Erythroblast (primary cell): Measurements from ENCODE around the gene C6orf89.
"Not testable (repeated sequence)": the region's sequence is repeated elsewhere in the genome, so short reads cannot be mapped to it uniquely, and the experiment has no call there.

Experiments used
- DNase-seq, 2 experiments: peaks; one replicate each; lab custom pipeline; 2025; lab: John Stamatoyannopoulos, UW
- GATA1 ChIP-seq: IDR thresholded peaks from 2 replicates; pipeline ENCODE4 v1.6.1; 2011; ENCODE audit warnings: low read depth, mild to moderate bottlenecking, control low read depth, low read length, moderate library complexity
- POLR2A ChIP-seq: IDR thresholded peaks from 2 replicates; pipeline ENCODE4 v1.6.1; 2011; ENCODE audit warnings: mild to moderate bottlenecking, low read length

Gene C6orf89

GRCh38 chr6:36946526-36946925 is 60.8 kb downstream of the C6orf89 start:
- DNase-seq: no peak
- no peak for TF ChIP-seq GATA1
- no peak for TF ChIP-seq POLR2A

GRCh38 chr6:36947570-36948351 is 62.0 kb downstream of the C6orf89 start:
- DNase-seq: no peak
- TF ChIP-seq GATA1: no peak
- TF ChIP-seq POLR2A: no peak

GRCh38 chr6:36949076-36949475 is 63.3 kb downstream of the C6orf89 start:
- DNase-seq: not testable (repeated sequence)

- no peak for DNase-seq
- TF ChIP-seq GATA1 (no peak), POLR2A (no peak)
Measured at GRCh38 chr6:36949636-36950035, 63.9 kb downstream of the C6orf89 start.

GRCh38 chr6:36953931-36954261 is 68.1 kb downstream of the C6orf89 start:
- TF ChIP-seq GATA1: no peak
- TF ChIP-seq POLR2A: no peak

GRCh38 chr6:36954262-36954931 is 68.6 kb downstream of the C6orf89 start, which contains the start of gene PI16:
Gene PI16 (plus strand): TSS chr6:36954738. CDS start chr6:36954761, 23 bp downstream.
- no peak for TF ChIP-seq POLR2A
- DNase-seq: peak; percentile 59 to 82

More at GRCh38 chr6:36953931-36954261, 68.1 kb downstream of the C6orf89 start:
- no peak for DNase-seq

- TF ChIP-seq GATA1: no peak
- TF ChIP-seq POLR2A: no peak
- no peak for DNase-seq
Measured at GRCh38 chr6:36955136-36955535, 69.4 kb downstream of the C6orf89 start.

- DNase-seq: no peak
- TF ChIP-seq GATA1 (no peak), POLR2A (no peak)
Measured at GRCh38 chr6:36955671-36956445, 70.1 kb downstream of the C6orf89 start.

- TF ChIP-seq GATA1: no peak
- no peak for TF ChIP-seq POLR2A
- DNase-seq: no peak
Measured at GRCh38 chr6:36956446-36956820, 70.7 kb downstream of the C6orf89 start.

- DNase-seq: no peak
- TF ChIP-seq GATA1: no peak
- TF ChIP-seq POLR2A: no peak
Measured at GRCh38 chr6:36957773-36958271, 72.1 kb downstream of the C6orf89 start.

- no peak for DNase-seq
- TF ChIP-seq POLR2A: no peak
- TF ChIP-seq GATA1: no peak
Measured at GRCh38 chr6:36958775-36959554, 73.2 kb downstream of the C6orf89 start.

GRCh38 chr6:36959555-36960250 is 74.0 kb downstream of the C6orf89 start:
- peak; percentile 41 to 53 for DNase-seq
- TF ChIP-seq POLR2A: no peak
- no peak for TF ChIP-seq GATA1
